VCaP (cell line): ENCODE data around the gene COL18A1.

Experiments
- H3K27ac ChIP-seq: fragments of 450-650 bp; 2 replicates; pipeline ENCODE4 v1.5.1; 2017
- TF ChIP-seq, protein P1 (sequence below): fragments of 450-650 bp; conservative IDR thresholded peaks from 2 replicates; pipeline ENCODE4 v1.5.1; 2017; ENCODE audit warnings: mild to moderate bottlenecking, moderate library complexity

Gene COL18A1

DNA sequence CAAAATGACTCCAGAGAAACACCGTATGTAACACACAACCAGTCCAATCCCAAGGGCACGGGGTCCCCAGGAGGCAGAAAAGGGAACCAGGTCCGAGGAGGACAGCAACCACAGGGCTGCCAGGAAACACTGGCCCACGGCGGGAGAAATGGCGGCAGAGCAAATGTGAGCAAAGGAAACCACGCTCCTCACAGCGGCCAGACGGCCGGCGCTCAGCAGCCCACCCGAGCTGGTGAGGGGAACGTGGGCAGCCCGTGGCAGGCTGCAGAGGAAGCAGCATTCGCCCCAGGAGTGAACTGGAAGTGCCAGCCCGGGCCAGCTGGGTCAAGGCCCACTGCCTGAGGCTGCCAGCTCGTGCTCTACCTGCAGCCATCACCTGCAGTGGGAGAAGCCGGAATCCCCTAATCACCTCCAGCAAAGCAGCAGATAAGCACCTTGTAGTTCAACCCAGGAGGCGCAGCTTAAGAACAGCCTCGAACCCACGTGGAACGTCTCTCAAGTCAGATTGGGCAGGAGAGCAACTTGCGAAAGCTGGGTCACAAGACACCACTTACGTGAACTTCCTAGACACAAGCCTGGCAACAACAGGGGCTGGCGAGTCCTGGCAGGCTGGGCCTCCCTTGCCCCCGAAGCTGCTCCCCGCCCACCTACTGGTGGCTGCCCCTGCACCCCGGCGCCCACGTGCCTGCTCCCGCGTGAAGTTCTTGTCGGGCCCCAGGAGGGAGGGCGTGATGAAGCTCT lies 130.5 kb downstream of the COL18A1 start:
- TF ChIP-seq, protein P1, sequence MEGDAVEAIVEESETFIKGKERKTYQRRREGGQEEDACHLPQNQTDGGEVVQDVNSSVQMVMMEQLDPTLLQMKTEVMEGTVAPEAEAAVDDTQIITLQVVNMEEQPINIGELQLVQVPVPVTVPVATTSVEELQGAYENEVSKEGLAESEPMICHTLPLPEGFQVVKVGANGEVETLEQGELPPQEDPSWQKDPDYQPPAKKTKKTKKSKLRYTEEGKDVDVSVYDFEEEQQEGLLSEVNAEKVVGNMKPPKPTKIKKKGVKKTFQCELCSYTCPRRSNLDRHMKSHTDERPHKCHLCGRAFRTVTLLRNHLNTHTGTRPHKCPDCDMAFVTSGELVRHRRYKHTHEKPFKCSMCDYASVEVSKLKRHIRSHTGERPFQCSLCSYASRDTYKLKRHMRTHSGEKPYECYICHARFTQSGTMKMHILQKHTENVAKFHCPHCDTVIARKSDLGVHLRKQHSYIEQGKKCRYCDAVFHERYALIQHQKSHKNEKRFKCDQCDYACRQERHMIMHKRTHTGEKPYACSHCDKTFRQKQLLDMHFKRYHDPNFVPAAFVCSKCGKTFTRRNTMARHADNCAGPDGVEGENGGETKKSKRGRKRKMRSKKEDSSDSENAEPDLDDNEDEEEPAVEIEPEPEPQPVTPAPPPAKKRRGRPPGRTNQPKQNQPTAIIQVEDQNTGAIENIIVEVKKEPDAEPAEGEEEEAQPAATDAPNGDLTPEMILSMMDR: no peak
- no peak overlapping the region for H3K27ac ChIP-seq

DNA sequence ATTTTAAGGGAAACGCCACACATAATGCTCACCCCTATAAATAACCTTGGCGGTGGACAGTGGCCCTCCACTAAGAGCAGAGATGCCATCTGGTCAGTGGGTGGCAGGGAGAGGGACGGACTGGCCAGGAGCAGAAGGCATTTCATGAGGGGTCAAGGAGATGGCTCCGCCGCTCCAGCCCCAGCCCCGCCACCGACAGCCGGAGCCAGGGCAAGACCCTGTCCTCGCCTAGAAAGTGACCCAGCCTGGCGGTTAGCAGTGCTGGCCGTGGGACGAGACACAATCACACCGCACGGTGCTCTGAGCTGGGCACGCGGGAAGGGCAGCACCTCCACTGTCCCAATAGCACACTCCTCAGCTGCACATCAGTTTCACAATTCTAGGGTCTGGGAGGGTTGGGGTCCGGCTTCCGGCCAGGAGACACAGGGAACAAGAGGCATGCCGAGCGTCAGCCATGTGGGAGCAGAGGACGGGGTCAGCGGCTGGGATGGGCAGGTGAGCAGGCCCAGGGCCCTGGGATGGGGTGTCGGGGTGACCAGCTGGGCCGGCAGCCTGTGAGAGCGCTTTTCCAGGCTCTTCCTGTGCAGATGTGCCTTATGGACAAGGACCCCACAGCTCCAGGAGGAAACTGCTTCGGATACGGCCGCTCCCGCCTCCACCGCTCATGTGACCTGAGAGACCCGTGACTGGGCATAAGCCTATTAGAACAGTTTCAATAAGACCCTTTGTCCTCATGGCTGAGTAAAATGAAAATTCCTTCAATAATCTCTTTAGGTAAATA lies 131.5 kb downstream of the COL18A1 start:
- H3K27ac ChIP-seq: 0 out of 2 replicates have a peak overlapping the region, but pooled peaks have one; percentile 3
- TF ChIP-seq, protein P1: no peak

DNA sequence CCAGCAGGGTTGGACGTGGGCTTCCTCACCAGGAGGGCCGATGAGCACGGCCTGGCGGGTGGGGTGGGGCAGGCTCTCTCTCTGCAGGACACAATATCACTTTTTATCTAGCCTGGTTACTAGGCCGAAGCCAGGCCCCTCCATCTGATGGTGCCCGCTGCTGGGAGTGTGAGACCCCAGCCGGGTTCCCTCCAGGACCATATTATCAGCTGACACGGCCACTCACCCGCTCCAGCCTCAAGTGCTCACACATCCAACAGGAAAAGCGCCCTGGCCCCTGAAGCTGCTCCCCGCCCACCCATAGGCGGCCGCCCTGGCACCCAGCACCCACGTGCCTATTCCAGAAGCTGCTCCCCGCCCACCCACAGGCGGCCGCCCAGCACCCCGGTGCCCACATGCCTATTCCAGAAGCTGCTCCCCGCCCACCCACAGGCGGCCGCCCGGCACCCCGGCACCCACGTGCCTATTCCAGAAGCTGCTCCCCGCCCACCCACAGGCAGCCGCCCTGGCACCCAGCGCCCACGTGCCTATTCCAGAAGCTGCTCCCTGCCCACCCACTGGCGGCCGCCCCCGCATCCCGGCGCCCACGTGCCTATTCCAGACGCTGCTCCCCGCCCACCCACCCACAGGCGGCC lies 132.3 kb downstream of the COL18A1 start:
- no peak overlapping the region for H3K27ac ChIP-seq
- TF ChIP-seq, protein P1: no peak

DNA sequence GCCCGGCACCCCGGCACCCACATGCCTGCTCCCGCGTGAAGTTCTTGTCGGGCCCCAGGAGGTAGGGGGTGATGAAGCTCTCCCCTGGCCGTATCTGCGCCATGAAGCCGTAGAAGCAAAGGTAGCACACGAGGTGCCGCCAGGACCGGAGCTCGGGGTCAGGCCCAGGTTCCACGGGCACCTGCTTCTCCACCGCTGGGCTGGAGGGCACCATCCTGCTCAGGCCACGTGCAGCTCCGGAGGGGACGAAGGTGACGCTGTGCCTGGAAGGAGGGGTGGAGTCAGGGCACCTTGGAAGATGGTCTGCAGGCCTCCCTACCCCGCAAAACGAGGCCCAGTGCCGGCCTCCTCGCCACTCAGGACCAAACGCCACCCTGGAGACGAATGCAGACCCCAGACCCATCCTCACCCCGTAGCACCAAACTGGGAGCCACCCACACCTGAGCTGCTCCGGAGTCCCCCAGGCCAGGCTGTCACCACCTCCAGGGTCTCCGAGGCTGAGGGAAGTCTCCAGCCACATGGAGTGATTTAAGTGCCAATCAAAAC lies 132.9 kb downstream of the COL18A1 start:
- H3K27ac ChIP-seq: no peak overlapping the region
- TF ChIP-seq, protein P1: no peak

DNA sequence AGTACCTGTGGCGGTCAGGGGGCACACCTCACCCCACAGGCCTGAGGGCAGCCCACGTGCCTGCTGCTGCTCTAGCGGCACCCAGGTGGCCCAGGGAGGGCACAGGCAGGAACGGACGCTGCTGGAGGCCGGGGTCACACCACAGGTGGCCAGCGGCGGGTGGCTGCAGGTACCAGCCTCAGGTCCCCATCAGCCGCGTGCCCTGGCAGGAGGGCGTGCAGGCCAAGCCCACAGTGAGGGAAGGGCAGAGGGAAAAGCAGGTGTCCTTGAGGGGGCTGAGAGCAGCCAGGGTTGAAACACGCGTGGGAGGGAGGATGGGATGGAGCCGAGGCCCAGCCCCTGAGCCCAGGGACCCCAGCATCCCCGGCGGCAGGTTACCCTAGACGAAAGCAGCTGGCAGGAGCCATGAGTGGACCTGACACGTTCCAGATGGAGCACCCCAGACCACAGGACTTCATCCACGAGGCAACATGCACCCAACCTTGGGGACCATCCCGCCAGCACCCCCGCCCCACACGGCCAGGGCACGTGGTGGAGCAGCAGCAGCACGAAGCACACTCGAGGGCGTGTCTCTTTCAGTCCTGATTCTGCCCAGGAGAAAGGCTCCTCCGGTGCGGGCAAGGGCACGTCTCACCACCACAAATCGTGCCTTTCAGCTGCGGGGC lies 133.5 kb downstream of the COL18A1 start:
- TF ChIP-seq, protein P1: no peak
- peak overlapping the region; percentile 18; the same call in 1 of the 2 replicates for H3K27ac ChIP-seq

DNA sequence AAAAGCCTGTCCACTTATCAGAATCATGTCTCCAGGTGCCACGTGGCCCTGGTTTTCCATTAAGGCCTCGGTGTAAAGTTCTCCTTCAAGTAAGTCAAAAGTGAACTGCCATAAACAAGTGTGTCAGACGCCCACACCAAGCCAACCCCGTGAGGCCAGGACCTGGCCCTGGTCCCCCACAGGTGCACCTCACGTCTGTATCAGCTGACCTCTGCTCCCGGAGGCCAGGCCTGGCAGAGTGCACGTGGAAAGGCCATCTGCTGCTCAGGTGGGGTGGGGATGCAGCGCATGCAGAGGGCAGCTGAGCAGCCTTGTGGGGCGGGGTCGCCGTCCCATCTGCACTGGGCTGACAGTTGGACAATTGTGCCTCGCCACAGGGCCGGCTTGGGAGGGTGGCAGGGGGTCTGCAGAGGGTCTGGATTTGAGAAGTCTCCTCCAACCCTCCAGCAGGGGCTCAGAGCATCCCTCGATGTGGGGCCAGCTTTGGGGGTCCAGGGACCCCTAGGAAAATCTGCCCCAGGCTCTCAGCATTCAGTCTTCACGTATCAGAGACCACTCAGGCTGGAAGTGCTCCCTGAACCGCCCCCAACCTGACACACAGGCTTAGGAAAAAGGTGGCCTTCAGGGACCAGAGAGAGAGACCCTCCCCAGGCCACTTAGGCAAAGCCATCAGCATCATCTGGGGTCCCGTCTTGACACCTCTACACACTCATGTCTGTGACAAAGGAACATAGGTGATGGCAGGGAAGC lies 134.3 kb downstream of the COL18A1 start:
- peak overlapping the region; percentile 90; the same call in 1 of the 2 replicates for H3K27ac ChIP-seq
- TF ChIP-seq, protein P1: no peak
